Loucy (cell line): ENCODE measurements around the gene PNPLA4.

Experiments
- H2AFZ ChIP-seq: fragments of 200-600 bp; sonication (generic); 2 replicates; pipeline ENCODE4 v1.6.0; 2016; ENCODE audit warnings: antibody characterized with exemption, mild to moderate bottlenecking, low read length, moderate library complexity
- H3F3A ChIP-seq: fragments of 200-600 bp; 2 replicates; pipeline ENCODE4 v1.6.0; 2016; ENCODE audit warnings: antibody characterized with exemption, low read depth, mild to moderate bottlenecking
- H3K27me3 ChIP-seq: fragments of 200-600 bp; sonication (generic); 2 replicates; pipeline ENCODE4 v1.6.1; 2014; ENCODE audit warnings: low read length, mild to moderate bottlenecking; ENCODE audit not compliant: insufficient read depth, poor library complexity, severe bottlenecking
- H3K36me3 ChIP-seq: fragments of 200-600 bp; sonication (generic); 2 replicates; pipeline ENCODE4 v1.6.1; 2016; ENCODE audit warnings: low read length; ENCODE audit not compliant: insufficient read depth
- H3K4me1 ChIP-seq: fragments of 200-600 bp; sonication (generic); 2 replicates; pipeline ENCODE4 v1.5.1; 2014; ENCODE audit warnings: low read length, mild to moderate bottlenecking; ENCODE audit not compliant: insufficient read depth, poor library complexity, severe bottlenecking
- H3K4me2 ChIP-seq: fragments of 200-600 bp; sonication (generic); 2 replicates; pipeline ENCODE4 v1.6.0; 2014; ENCODE audit warnings: antibody characterized with exemption, low read length, low read depth, mild to moderate bottlenecking; ENCODE audit not compliant: poor library complexity, severe bottlenecking
- H3K4me3 ChIP-seq: fragments of 200-600 bp; sonication (generic); 2 replicates; pipeline ENCODE4 v1.5.1; 2014; ENCODE audit warnings: low read length, mild to moderate bottlenecking, mixed read lengths; ENCODE audit not compliant: poor library complexity, severe bottlenecking
- H3K79me2 ChIP-seq: fragments of 200-600 bp; sonication (generic); 2 replicates; pipeline ENCODE4 v1.6.1; 2014; ENCODE audit warnings: low read length; ENCODE audit not compliant: insufficient read depth
- H3K9ac ChIP-seq: fragments of 200-600 bp; sonication (generic); 2 replicates; pipeline ENCODE4 v1.6.0; 2014; ENCODE audit warnings: mild to moderate bottlenecking, low read depth, low read length, moderate library complexity; ENCODE audit not compliant: poor library complexity, severe bottlenecking
- H3K9me2 ChIP-seq: fragments of 200-600 bp; sonication (generic); replicated peaks from 2 replicates; pipeline ENCODE4 v1.6.1; 2016; ENCODE audit warnings: low read depth, low read length, mixed read lengths
- H3K9me3 ChIP-seq: fragments of 200-600 bp; sonication (generic); 2 replicates; pipeline ENCODE4 v1.6.1; 2014; ENCODE audit warnings: mild to moderate bottlenecking, antibody characterized with exemption, low read length, low read depth; ENCODE audit not compliant: insufficient read depth
- H4K20me1 ChIP-seq: fragments of 200-600 bp; sonication (generic); 2 replicates; pipeline ENCODE4 v1.6.0; 2014; ENCODE audit warnings: antibody characterized with exemption, low read length, mild to moderate bottlenecking; ENCODE audit not compliant: insufficient read depth, poor library complexity, severe bottlenecking
- CTCF ChIP-seq: fragments of 200-600 bp; sonication (generic); conservative IDR thresholded peaks from 2 replicates; pipeline ENCODE4 v1.5.1; 2014; ENCODE audit warnings: mild to moderate bottlenecking, antibody characterized with exemption, low read length
- EZH2phosphoT487 ChIP-seq: fragments of 200-600 bp; IDR thresholded peaks from 2 replicates; pipeline ENCODE4 v1.6.1; 2018; ENCODE audit warnings: antibody characterized with exemption, mild to moderate bottlenecking, moderate library complexity, borderline replicate concordance

Gene PNPLA4

GRCh38 chrX:7921750-7922149 is 5.5 kb downstream of the PNPLA4 start:
- Histone ChIP-seq H2AFZ (no peak overlapping the region), H3K4me3 (no peak overlapping the region), H3K4me2 (no peak overlapping the region), H3F3A (no peaks in the 10 kb centered on the region), H3K36me3 (no peaks in the 10 kb centered on the region), H3K27me3 (no peaks in the 10 kb centered on the region), H3K4me1 (no peaks in the 10 kb centered on the region), H3K9me2 (no peaks in the 10 kb centered on the region), H3K79me2 (no peaks in the 10 kb centered on the region), H3K9me3 (no peaks in the 10 kb centered on the region), H4K20me1 (no peaks in the 10 kb centered on the region), H3K9ac (no peak overlapping the region)
- TF ChIP-seq CTCF (no peak), EZH2phosphoT487 (no peak)

- Histone ChIP-seq H4K20me1 (no peaks in the 10 kb centered on the region), H3K9me2 (no peaks in the 10 kb centered on the region), H3K4me3 (no peak overlapping the region), H3F3A (no peaks in the 10 kb centered on the region), H3K36me3 (no peaks in the 10 kb centered on the region), H3K9ac (no peak overlapping the region), H3K27me3 (no peaks in the 10 kb centered on the region), H3K4me1 (no peaks in the 10 kb centered on the region), H3K79me2 (no peaks in the 10 kb centered on the region), H3K4me2 (no peak overlapping the region), H3K9me3 (no peaks in the 10 kb centered on the region), H2AFZ (no peak overlapping the region)
- TF ChIP-seq EZH2phosphoT487 (no peak), CTCF (no peak)
These were observed 18.4 kb downstream of the PNPLA4 start for GRCh38 chrX:7908821-7909220.

GRCh38 chrX:7904562-7904961 is 22.7 kb downstream of the PNPLA4 start:
- no peak overlapping the region for H2AFZ ChIP-seq
- no peaks in the 10 kb centered on the region for H3K79me2 ChIP-seq
- H3K9me2 ChIP-seq, result no peaks in the 10 kb centered on the region
- no peaks in the 10 kb centered on the region for H4K20me1 ChIP-seq
- H3K4me3 ChIP-seq, result no peak overlapping the region
- H3K9me3 ChIP-seq, result no peaks in the 10 kb centered on the region
- TF ChIP-seq EZH2phosphoT487 (no peak), CTCF (no peak)
- H3F3A ChIP-seq, result no peaks in the 10 kb centered on the region
- H3K4me1 ChIP-seq, result no peaks in the 10 kb centered on the region
- H3K9ac ChIP-seq, result no peak overlapping the region
- H3K4me2 ChIP-seq, result no peak overlapping the region
- no peaks in the 10 kb centered on the region for H3K36me3 ChIP-seq
- no peaks in the 10 kb centered on the region for H3K27me3 ChIP-seq
